Upper lobe of left lung (tissue), 6 donors: ENCODE results near the gene PRTFDC1. TPM values are rescaled to one million over a fixed set of nuclear protein-coding genes. Genes with fewer than 3 reads are reported as not detected.
"Not testable (repeated sequence)": the region's sequence is repeated elsewhere in the genome, so short reads cannot be mapped to it uniquely, and the experiment has no call there.

Source experiments
- ATAC-seq, 2 donors: fragments of 200-7000 bp; cut with Tn5 transposase; one replicate each; pipeline ENCODE4 v1.9.1; 2022; ENCODE audit warnings: mild to moderate bottlenecking in 2 of 2, moderate library complexity in 2 of 2; ENCODE audit not compliant: low FRiP score in 2 of 2
- DNase-seq, 2 donors: peaks; one replicate each; pipeline ENCODE4 v3.0.0-alpha.2; 2019 to 2020
- H3K27ac ChIP-seq, 4 donors: fragments of 200-600 bp; sonication (generic); one replicate each; pipeline ENCODE4 v1.5.1; 2016 to 2019
- H3K27me3 ChIP-seq, 4 donors: fragments of 200-600 bp; sonication (generic); one replicate each; pipeline ENCODE4 v1.5.1; 2017 to 2019
- H3K36me3 ChIP-seq, 4 donors: fragments of 200-600 bp; sonication (generic); one replicate each; pipeline ENCODE4 v1.5.1; 2016 to 2019
- H3K4me1 ChIP-seq, 4 donors: fragments of 200-600 bp; sonication (generic); one replicate each; pipeline ENCODE4 v1.5.1; 2018 to 2019
- H3K4me3 ChIP-seq, 4 donors: fragments of 200-600 bp; sonication (generic); one replicate each; pipeline ENCODE4 v1.5.1; 2017 to 2019; ENCODE audit warnings: mild to moderate bottlenecking in 2 of 4, moderate library complexity in 1 of 4
- H3K9me3 ChIP-seq, 4 donors: fragments of 200-600 bp; sonication (generic); one replicate each; pipeline ENCODE4 v1.5.1; 2018 to 2019
- EP300 ChIP-seq, 4 donors: sonication (generic); formaldehyde crosslinking; IDR thresholded peaks; one replicate each; pipeline ENCODE4 v1.5.1; 2017; ENCODE audit warnings: antibody characterized with exemption in 4 of 4, control low read depth in 2 of 4
- POLR2A ChIP-seq, 4 donors: fragments of 450-650 bp; IDR thresholded peaks; one replicate each; pipeline ENCODE4 v1.5.1; 2016 to 2017; ENCODE audit warnings: antibody characterized with exemption in 4 of 4, mild to moderate bottlenecking in 2 of 4
- POLR2AphosphoS5 ChIP-seq, 2 donors: sonication (generic); formaldehyde crosslinking; IDR thresholded peaks; one replicate each; pipeline ENCODE4 v1.5.1; 2017; ENCODE audit warnings: antibody characterized with exemption in 2 of 2
- WGBS, 2 donors: methylation state at CpG; one replicate each; pipeline ENCODE4 v1.1.5; 2017 to 2018; 5-methylcytosine and 5-hydroxymethylcytosine counted together
- total RNA-seq, 6 donors: library from RNA; depleted of rRNA in 4 of 6; stranded (reverse); fragments of >200 nt in 4 of 6; gene quantifications; one replicate each; pipeline versions ENCODE4 v1.1.0 to v1.2.1, GENCODE V29; 2016 to 2021
- TF ChIP-seq, protein P1 (sequence below), 6 experiments: fragments of 450-650 bp in 4 of 6; fragments of 200-600 bp in 2 of 6; sonication (generic) in 2 of 6; IDR thresholded peaks; one replicate each; pipeline ENCODE4 v1.5.1; 2016 to 2019; ENCODE audit warnings: antibody characterized with exemption in 6 of 6
- donor health status: DM: no; HTN: no; CAD: no; lungs with moderate emphysema.
- donor health status: DM: no; HTN: yes; CAD: no; lungs with severe emphysema.

The PRTFDC1 gene
- total RNA-seq, 6 donors from 2014 or later: 0.91 to 3.9 (median 2.3) TPM

DNA sequence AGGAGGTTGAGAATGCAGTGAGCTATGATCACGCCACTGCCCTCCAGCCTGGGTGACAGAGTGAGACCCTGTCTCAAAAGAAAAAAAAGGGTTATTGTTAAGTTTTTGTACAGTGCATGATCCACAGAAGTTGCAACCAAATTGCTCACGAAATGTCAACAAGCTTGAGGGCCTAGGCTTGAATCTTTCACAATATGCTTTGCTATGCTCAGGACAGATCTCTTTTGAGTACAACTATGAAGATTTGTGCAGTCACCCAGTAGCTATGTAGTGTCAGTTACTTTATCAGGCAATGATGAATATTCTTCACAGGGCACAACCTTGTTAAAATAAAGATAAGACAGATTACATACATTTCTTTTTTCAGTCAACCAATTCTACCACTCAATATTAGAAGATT, 109.2 kb downstream of the PRTFDC1 start:
- 69 to 72% methylated on average over 2 of the region's 2 CpGs for WGBS, 2 donors
- ATAC-seq (no peak), DNase-seq (no peak)
- Histone ChIP-seq H3K36me3 (no peaks in the 10 kb centered on the region), H3K4me3 (no peak overlapping the region), H3K4me1 (no peaks in the 10 kb centered on the region), H3K9me3 (no peaks in the 10 kb centered on the region), H3K27me3 (no peaks in the 10 kb centered on the region), H3K27ac (no peak overlapping the region)
- TF ChIP-seq EP300 (IDR thresholded peaks at IDR 0.05): no peak
- TF ChIP-seq POLR2AphosphoS5 (IDR thresholded peaks at IDR 0.05): no peak
- TF ChIP-seq, protein P1, sequence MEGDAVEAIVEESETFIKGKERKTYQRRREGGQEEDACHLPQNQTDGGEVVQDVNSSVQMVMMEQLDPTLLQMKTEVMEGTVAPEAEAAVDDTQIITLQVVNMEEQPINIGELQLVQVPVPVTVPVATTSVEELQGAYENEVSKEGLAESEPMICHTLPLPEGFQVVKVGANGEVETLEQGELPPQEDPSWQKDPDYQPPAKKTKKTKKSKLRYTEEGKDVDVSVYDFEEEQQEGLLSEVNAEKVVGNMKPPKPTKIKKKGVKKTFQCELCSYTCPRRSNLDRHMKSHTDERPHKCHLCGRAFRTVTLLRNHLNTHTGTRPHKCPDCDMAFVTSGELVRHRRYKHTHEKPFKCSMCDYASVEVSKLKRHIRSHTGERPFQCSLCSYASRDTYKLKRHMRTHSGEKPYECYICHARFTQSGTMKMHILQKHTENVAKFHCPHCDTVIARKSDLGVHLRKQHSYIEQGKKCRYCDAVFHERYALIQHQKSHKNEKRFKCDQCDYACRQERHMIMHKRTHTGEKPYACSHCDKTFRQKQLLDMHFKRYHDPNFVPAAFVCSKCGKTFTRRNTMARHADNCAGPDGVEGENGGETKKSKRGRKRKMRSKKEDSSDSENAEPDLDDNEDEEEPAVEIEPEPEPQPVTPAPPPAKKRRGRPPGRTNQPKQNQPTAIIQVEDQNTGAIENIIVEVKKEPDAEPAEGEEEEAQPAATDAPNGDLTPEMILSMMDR (IDR thresholded peaks at IDR 0.05): no peak
- no peak for TF ChIP-seq POLR2A (IDR thresholded peaks at IDR 0.05)

DNA sequence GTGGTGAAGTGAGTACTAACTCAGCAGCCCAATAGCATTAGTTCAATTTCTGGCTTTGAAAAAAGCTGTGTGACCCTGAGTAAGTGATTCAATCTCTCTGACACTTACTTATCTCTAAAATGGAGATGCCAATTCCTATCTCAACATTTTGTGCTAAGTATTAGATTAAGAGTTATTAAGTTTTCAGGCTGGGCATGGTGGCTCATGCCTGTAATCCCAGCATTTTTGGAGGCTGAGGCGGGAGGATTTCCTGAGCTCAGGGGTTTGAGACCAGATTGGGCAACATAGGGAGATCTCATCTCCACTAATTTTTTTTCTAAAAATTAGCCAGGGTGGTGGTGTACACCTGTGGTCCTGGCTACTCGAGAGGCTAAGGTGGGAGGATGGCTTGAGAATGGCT, 109.5 kb downstream of the PRTFDC1 start:
- Histone ChIP-seq H3K27ac (no peak overlapping the region), H3K27me3 (no peaks in the 10 kb centered on the region), H3K36me3 (no peaks in the 10 kb centered on the region), H3K4me1 (no peaks in the 10 kb centered on the region), H3K9me3 (no peaks in the 10 kb centered on the region), H3K4me3 (no peak overlapping the region)
- no peak for ATAC-seq
- WGBS, 2 donors: 68 to 97% methylated on average over 2 of the region's 2 CpGs
- no peak for DNase-seq
- TF ChIP-seq, protein P1 (IDR thresholded peaks at IDR 0.05): no peak
- no peak for TF ChIP-seq POLR2A (IDR thresholded peaks at IDR 0.05)

DNA sequence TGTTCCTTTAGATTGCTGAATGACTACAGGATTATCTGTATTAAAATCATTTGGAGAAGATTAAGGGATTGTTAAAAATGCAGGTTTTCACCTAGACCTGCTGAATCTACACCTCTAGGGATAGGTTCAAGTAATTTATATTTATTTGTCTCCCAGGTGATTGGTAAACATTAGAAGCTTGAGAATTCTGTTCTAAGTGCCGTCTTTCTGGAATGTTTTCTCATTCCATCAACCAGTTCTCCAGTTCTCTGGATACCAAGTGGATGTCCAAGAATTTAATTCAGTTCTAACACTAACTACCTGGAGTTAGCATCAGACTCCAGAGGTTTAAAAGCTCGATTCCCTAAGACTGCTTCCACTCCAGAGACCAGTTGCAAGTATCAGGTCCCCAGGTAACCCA, 110.9 kb downstream of the PRTFDC1 start:
- Histone ChIP-seq H3K9me3 (no peaks in the 10 kb centered on the region), H3K4me3 (no peak overlapping the region), H3K27ac (no peak overlapping the region), H3K36me3 (no peaks in the 10 kb centered on the region), H3K27me3 (no peaks in the 10 kb centered on the region), H3K4me1 (no peaks in the 10 kb centered on the region)
- no peak for DNase-seq
- WGBS, 2 donors: 60% methylated on average over 2 of the region's 2 CpGs
- ATAC-seq: no peak
- TF ChIP-seq POLR2A (IDR thresholded peaks at IDR 0.05): no peak
- TF ChIP-seq, protein P1 (IDR thresholded peaks at IDR 0.05): no peak
- TF ChIP-seq POLR2AphosphoS5 (IDR thresholded peaks at IDR 0.05): no peak
- TF ChIP-seq EP300 (IDR thresholded peaks at IDR 0.05): no peak

DNA sequence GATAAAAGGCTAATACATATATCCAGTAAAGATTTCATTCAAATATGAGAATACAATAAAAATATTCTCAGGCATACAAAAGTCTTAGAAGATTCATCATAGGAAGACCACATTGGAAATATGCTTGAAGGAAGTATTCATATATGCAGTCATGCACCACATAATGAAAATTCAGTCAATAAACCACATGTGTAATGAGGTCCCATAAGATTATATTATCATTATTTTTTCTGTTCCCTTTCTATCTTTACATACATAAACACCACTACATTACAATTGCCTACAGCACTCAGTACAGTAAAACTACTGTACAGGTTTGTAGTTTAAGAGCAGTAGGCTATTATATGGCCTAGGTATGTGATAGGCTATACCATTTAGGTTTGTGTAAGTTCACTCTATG, 111.6 kb downstream of the PRTFDC1 start:
- H3K9me3 ChIP-seq: no peaks in the 10 kb centered on the region
- H3K27me3 ChIP-seq: no peaks in the 10 kb centered on the region
- H3K4me3 ChIP-seq: no peak overlapping the region
- no peaks in the 10 kb centered on the region for H3K36me3 ChIP-seq
- DNase-seq (no peak), ATAC-seq (no peak)
- TF ChIP-seq, protein P1 (IDR thresholded peaks at IDR 0.05): no peak
- no peak for TF ChIP-seq POLR2A (IDR thresholded peaks at IDR 0.05)
- TF ChIP-seq EP300 (IDR thresholded peaks at IDR 0.05): no peak
- TF ChIP-seq POLR2AphosphoS5 (IDR thresholded peaks at IDR 0.05): no peak
- H3K27ac ChIP-seq: no peak overlapping the region
- H3K4me1 ChIP-seq: no peaks in the 10 kb centered on the region

DNA sequence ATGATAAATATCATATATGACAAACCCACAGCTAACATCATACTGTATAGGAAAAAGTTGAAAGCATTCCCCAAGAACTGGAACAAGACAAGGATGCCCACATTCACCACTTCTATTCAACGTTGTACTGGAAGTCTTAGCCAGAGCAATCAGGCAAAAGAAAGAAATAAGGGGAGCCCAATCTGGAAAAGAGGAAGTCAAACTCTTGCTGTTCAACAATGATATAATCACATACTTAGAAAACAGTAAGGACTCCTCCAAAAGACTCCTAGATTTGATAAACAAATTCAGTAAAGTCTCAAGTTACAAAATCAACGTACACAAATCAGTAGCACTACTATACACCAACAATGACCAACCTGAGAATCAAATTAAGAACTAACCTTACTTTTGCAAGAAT, 114.6 kb downstream of the PRTFDC1 start:
- H3K27ac ChIP-seq, H3K9me3 ChIP-seq, H3K27me3 ChIP-seq, H3K4me3 ChIP-seq, H3K36me3 ChIP-seq, ATAC-seq, H3K4me1 ChIP-seq, DNase-seq: not testable (repeated sequence)
- 52 to 66% methylated on average over 2 of the region's 2 CpGs for WGBS, 2 donors
